Prostate gland (tissue), 2 donors: ENCODE measurements around the gene ARHGAP26. TPM values are rescaled to one million over a fixed set of nuclear protein-coding genes. Genes with fewer than 3 reads are reported as not detected.

ENCODE experiments used
- DNase-seq: peaks from one replicate; pipeline ENCODE4 v3.0.0-alpha.2; 2019; ENCODE audit warnings: low spot score
- H3K27ac ChIP-seq, 2 donors: fragments of 200-600 bp; sonication (generic); 2 replicates each; pipeline ENCODE4 v1.5.1; 2017 to 2019
- H3K27me3 ChIP-seq: fragments of 200-600 bp; sonication (generic); replicated peaks from 2 replicates; pipeline ENCODE4 v1.5.1; 2019; ENCODE audit not compliant: insufficient read depth
- H3K36me3 ChIP-seq, 2 donors: fragments of 200-600 bp; sonication (generic); 1 replicate in 1 of 2; 2 replicates in 1 of 2; pipeline versions ENCODE4 v1.5.1 to v1.8.1; 2017 to 2019
- H3K4me1 ChIP-seq: fragments of 200-600 bp; sonication (generic); replicated peaks from 2 replicates; pipeline ENCODE4 v1.5.1; 2019
- H3K4me3 ChIP-seq, 2 donors: fragments of 200-600 bp; sonication (generic); 2 replicates each; pipeline ENCODE4 v1.5.1; 2017 to 2019
- H3K9me3 ChIP-seq: fragments of 200-600 bp; sonication (generic); 2 replicates; pipeline ENCODE4 v1.5.1; 2017
- CTCF ChIP-seq, 4 experiments: fragments of 200-600 bp in 2 of 4; fragments of 450-650 bp in 2 of 4; sonication (generic) in 2 of 4; IDR thresholded peaks; 1 replicate in 3 of 4; 2 replicates in 1 of 4; pipeline ENCODE4 v1.5.1; 2016 to 2019; ENCODE audit warnings: antibody characterized with exemption in 4 of 4, mild to moderate bottlenecking in 2 of 4, moderate library complexity in 2 of 4
- POLR2A ChIP-seq: fragments of 450-650 bp; IDR thresholded peaks from one replicate; pipeline ENCODE4 v1.6.1; 2016; ENCODE audit warnings: antibody characterized with exemption, mild to moderate bottlenecking
- POLR2AphosphoS5 ChIP-seq: sonication (generic); formaldehyde crosslinking; IDR thresholded peaks from one replicate; pipeline ENCODE4 v1.6.1; 2017; ENCODE audit warnings: antibody characterized with exemption
- WGBS: methylation state at CpG from one replicate; pipeline ENCODE4 v1.1.5; 2018; 5-methylcytosine and 5-hydroxymethylcytosine counted together
- intact Hi-C: fragments of 100-400 bp; cut with DNase I; formaldehyde crosslinking; loops from one replicate; pipeline ENCODE4 v1.14.2; 2022
- total RNA-seq, 2 donors: library from RNA; depleted of rRNA; stranded (reverse); fragments of >200 nt; gene quantifications; one replicate each; pipeline ENCODE4 v1.1.0, GENCODE V29; 2016

The ARHGAP26 gene
- total RNA-seq, 2 donors from 2014 or later = 11.7 to 39.8 TPM

GRCh38 chr5:143214458-143214857, 444.3 kb downstream of the ARHGAP26 start:
- DNase-seq = no peak
- no peaks in the 10 kb centered on the region for H3K36me3 ChIP-seq
- TF ChIP-seq CTCF (IDR thresholded peaks at IDR 0.05) (no peak), POLR2AphosphoS5 (no peak), POLR2A (no peak)
- H3K4me3 ChIP-seq = no peak overlapping the region
- H3K9me3 ChIP-seq = no peaks in the 10 kb centered on the region
- intact Hi-C loops = no loop called here
- no peaks in the 10 kb centered on the region for H3K4me1 ChIP-seq
- H3K27ac ChIP-seq = no peak overlapping the region
- WGBS = 91% methylated on average over 4 of the region's 4 CpGs
- no peaks in the 10 kb centered on the region for H3K27me3 ChIP-seq

- no peak overlapping the region for H3K4me3 ChIP-seq
- H3K27me3 ChIP-seq = no peaks in the 10 kb centered on the region
- no peaks in the 10 kb centered on the region for H3K36me3 ChIP-seq
- TF ChIP-seq POLR2A (no peak), POLR2AphosphoS5 (no peak), CTCF (IDR thresholded peaks at IDR 0.05) (no peak)
- intact Hi-C loops = no loop called here
- 79% methylated on average over 6 of the region's 6 CpGs for WGBS
- DNase-seq = no peak
- no peaks in the 10 kb centered on the region for H3K9me3 ChIP-seq
- no peak overlapping the region for H3K27ac ChIP-seq
- no peaks in the 10 kb centered on the region for H3K4me1 ChIP-seq
Observed at GRCh38 chr5:143214890-143215289, 444.7 kb downstream of the ARHGAP26 start.

- no peak for TF ChIP-seq POLR2A
- no peak for TF ChIP-seq POLR2AphosphoS5
- TF ChIP-seq CTCF (IDR thresholded peaks at IDR 0.05) = no peak
- Histone ChIP-seq H3K27ac (no peak overlapping the region), H3K36me3 (no peaks in the 10 kb centered on the region), H3K27me3 (no peaks in the 10 kb centered on the region), H3K9me3 (no peaks in the 10 kb centered on the region), H3K4me3 (no peak overlapping the region), H3K4me1 (no peaks in the 10 kb centered on the region)
- WGBS = 96% methylated on average over 6 of the region's 6 CpGs
- intact Hi-C loops = no loop called here
- no peak for DNase-seq
Observed at GRCh38 chr5:143215690-143216089, 445.5 kb downstream of the ARHGAP26 start.

- 82% methylated on average over 9 of the region's 9 CpGs for WGBS
- TF ChIP-seq CTCF (IDR thresholded peaks at IDR 0.05) = no peak
- no peak for TF ChIP-seq POLR2AphosphoS5
- no peaks in the 10 kb centered on the region for H3K4me1 ChIP-seq
- no peaks in the 10 kb centered on the region for H3K27me3 ChIP-seq
- no peak overlapping the region for H3K27ac ChIP-seq
- H3K4me3 ChIP-seq = no peak overlapping the region
- no peak for DNase-seq
- H3K36me3 ChIP-seq = no peaks in the 10 kb centered on the region
- no peaks in the 10 kb centered on the region for H3K9me3 ChIP-seq
- intact Hi-C loops = no loop called here
Observed at GRCh38 chr5:143216211-143216610, 446.0 kb downstream of the ARHGAP26 start.

GRCh38 chr5:143217065-143217803, 447.1 kb downstream of the ARHGAP26 start:
- H3K36me3 ChIP-seq = no peaks in the 10 kb centered on the region
- 78% methylated on average over 10 of the region's 10 CpGs for WGBS
- no peaks in the 10 kb centered on the region for H3K9me3 ChIP-seq
- intact Hi-C loops = no loop called here
- no peak for DNase-seq
- H3K4me1 ChIP-seq = no peaks in the 10 kb centered on the region
- H3K4me3 ChIP-seq = no peak overlapping the region
- H3K27me3 ChIP-seq = no peaks in the 10 kb centered on the region
- TF ChIP-seq POLR2A (no peak), POLR2AphosphoS5 (no peak), CTCF (IDR thresholded peaks at IDR 0.05) (no peak)
- no peak overlapping the region for H3K27ac ChIP-seq
